ENCODE measurements around the gene DDAH1.

GRCh38 chr1:85452948-85453347 lies 12.0 kb downstream of the DDAH1 start:
- no peak for TF ChIP-seq CTCF (IDR thresholded peaks at IDR 0.05)
- no peak for TF ChIP-seq POLR2A (IDR thresholded peaks at IDR 0.05)
- TF ChIP-seq POLR2AphosphoS5 (IDR thresholded peaks at IDR 0.05): no peak

Measured in gastroesophageal sphincter (tissue), 3 donors.